Fibroblast of villous mesenchyme (primary cell): ENCODE measurements around the gene PKD1. TPM values are rescaled to one million over a fixed set of nuclear protein-coding genes. Genes with fewer than 3 reads are reported as not detected.
A peak's percentile ranks its signal among the peaks of the same experiment; 100 is the strongest.
"Not testable (repeated sequence)": the region's sequence is repeated elsewhere in the genome, so short reads cannot be mapped to it uniquely, and the experiment has no call there.

Source experiments
- DNase-seq: peaks from one replicate; pipeline ENCODE4 v3.0.0-alpha.2; 2010; ENCODE audit warnings: low read depth
- H3K4me3 ChIP-seq: 2 replicates; pipeline ENCODE4 v1.5.1; 2011; ENCODE audit warnings: low read depth, mild to moderate bottlenecking, low read length
- total RNA-seq: library from RNA; depleted of rRNA; stranded (reverse); fragments of >200 nt; gene quantifications from 2 replicates; pipeline ENCODE4 v1.2.3, GENCODE V29; 2012
- TF ChIP-seq, protein P1 (sequence below): IDR thresholded peaks from 2 replicates; pipeline ENCODE4 v1.5.1; 2012; ENCODE audit warnings: low read depth, mild to moderate bottlenecking, low read length; ENCODE audit not compliant: insufficient read depth

The PKD1 gene
- total RNA-seq, 1 donor: 139 TPM

DNA sequence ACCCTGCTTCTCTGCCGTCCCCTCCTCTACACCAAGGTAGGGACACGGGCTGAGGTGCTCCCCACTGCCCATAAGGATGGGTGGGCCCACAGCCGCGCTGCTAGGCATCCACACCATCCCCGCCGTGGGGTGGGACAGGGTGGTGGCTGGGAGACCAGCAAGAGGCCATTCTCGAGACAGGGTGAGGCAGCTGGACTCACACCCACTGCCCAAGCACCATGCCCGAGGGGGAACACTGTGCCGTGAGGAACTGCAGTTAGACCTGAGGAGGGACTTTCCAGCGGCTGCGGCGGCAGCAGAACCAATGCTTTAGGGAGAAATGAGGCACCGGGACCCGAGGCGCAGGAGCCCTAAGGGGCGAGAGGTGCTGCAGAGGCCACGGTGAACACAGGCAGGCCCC, 13.3 kb downstream of the PKD1 start:
- no peak for DNase-seq
- no peak overlapping the region for H3K4me3 ChIP-seq
- TF ChIP-seq, protein P1, sequence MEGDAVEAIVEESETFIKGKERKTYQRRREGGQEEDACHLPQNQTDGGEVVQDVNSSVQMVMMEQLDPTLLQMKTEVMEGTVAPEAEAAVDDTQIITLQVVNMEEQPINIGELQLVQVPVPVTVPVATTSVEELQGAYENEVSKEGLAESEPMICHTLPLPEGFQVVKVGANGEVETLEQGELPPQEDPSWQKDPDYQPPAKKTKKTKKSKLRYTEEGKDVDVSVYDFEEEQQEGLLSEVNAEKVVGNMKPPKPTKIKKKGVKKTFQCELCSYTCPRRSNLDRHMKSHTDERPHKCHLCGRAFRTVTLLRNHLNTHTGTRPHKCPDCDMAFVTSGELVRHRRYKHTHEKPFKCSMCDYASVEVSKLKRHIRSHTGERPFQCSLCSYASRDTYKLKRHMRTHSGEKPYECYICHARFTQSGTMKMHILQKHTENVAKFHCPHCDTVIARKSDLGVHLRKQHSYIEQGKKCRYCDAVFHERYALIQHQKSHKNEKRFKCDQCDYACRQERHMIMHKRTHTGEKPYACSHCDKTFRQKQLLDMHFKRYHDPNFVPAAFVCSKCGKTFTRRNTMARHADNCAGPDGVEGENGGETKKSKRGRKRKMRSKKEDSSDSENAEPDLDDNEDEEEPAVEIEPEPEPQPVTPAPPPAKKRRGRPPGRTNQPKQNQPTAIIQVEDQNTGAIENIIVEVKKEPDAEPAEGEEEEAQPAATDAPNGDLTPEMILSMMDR: no peak

DNA sequence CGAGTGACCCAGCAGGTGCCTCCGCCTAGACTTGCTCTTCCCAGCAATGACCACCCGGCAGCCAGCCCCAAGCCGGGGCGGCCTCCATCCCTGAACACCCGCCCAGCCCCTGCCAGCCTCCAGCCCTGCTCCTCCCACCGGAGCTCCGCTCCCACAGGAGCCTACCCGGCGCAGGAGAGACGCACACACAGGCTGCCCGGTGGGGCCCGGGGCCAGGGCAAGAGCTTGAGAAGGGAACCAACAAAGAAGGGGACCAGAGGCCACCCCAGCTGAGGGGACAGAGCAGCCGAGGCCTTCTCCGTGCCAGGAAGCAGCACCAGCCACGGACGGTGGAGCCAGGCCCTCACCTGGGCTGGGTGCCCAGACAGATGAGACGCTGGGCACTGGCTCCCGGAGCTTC, 13.8 kb downstream of the PKD1 start:
- DNase-seq: no peak
- TF ChIP-seq, protein P1: no peak
- no peak overlapping the region for H3K4me3 ChIP-seq

DNA sequence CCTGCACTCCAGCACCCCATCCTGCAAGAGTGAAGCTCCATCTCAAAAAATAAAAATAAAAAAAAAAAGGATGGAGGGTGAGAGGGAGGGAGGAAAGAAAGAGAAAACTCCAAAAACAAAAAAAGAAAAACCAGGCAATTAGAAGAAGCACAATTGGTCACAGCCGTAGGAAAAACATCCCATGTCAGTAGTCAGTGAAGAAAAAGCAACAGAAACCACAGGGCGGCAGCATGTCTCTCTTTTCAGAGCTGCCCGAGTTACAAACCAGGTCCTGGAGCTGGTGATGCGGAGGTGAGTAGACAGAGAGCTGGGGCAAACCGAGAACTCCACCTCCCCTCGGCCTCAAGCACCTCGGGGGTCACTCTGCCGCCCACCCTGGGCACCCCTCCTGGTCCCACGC, 14.4 kb downstream of the PKD1 start:
- DNase-seq: peak; percentile 62
- TF ChIP-seq, protein P1: peak; percentile 57
- not testable (repeated sequence) for H3K4me3 ChIP-seq

DNA sequence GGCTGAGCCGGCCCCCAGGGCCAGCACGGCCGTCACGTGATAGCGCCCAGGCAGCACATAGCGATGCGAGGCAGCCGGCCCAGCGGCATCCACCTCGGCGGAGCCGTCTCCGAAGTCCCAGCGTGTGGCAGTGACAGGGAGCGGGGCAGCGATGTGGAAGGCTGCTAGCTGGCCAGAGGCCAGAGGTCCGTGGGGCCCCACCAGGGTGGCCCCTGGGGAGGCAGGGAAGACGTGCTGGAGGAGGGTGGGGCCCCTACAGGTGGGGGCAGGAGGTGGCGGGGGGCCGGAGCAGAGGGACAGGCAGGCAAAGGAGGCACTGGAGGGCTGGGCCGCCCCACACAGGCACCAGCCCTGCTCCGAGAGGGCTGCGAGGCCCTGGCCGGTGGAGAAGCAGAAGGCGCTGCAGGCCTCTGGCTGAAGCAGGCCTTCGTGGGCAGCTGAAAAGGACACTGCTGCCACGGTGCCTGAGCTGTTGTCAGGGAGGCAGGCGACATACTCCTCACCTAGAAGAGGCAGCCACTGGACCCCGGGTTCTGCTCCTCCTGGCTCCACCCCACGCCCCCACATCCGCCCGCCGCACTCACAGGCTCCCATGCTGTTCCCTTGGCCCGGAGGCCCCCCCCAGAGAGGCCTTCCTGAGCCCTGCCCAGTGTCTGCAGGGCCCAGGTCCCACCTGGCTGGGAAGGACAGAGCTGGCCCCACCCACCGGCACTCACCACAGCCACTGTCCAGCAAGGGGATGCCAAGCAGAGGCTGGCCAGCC, 17.6 kb downstream of the PKD1 start:
- DNase-seq, H3K4me3 ChIP-seq: not testable (repeated sequence)

DNA sequence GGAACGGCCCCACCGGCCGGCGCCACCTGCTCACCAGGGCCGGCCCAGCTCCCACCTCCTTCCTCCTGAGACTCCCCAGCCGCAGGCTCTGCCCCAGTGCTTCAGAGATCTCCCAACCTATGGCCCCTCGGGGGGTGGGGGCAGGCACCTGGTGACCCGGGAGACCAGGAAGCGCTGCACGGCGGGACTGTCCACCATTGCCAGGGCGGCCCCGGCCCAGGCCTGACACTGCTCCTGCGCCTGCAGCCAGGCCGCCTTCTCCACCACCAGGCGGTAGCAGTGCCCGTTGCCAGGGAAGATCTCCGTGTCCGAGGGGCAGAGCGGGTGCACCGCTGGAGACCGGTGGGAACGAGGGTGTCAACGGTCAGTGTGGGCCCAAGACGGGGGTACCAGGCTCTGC, 18.4 kb downstream of the PKD1 start:
- DNase-seq, H3K4me3 ChIP-seq: not testable (repeated sequence)

DNA sequence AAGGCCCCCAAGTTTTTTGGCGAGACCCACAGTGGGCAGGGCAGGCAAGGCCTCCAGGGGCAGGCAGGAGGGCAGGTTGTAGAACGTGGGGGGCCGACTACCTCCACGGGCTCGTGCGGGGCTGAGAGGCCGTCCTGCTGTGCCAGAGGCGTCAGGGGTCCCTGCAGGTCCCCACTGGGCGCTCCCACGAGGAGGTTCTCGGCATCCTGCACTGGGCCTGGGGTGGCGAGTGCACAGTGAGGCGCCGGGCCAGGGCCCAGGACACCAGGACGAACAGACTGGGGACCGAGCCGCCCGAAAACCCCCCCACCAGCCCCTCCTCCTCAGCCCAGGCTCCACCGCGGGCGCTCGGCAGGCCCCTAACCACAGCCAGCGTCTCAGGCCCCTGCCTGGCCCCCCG, 19.3 kb downstream of the PKD1 start:
- DNase-seq, H3K4me3 ChIP-seq: not testable (repeated sequence)

DNA sequence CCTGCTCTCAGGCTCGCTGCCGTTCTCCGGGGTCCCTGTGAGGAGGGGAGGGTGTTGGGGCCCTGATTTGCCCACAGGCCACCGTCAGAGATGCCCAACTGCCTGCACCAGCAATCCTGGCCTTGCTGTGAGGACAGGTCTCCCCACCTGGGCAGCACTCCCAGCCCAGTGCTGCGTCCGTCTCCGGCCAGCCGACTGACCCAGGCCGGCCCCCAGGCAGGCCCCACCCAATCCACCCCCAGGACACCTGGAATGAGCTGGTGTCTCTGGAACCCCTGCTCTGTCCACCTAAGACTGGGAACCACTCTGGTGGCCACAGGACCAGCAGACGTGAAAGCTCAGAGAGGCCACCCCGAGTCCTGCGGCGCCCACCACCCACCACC, 20.1 kb downstream of the PKD1 start:
- H3K4me3 ChIP-seq: no peak overlapping the region
- no peak for DNase-seq
- TF ChIP-seq, protein P1: no peak

DNA sequence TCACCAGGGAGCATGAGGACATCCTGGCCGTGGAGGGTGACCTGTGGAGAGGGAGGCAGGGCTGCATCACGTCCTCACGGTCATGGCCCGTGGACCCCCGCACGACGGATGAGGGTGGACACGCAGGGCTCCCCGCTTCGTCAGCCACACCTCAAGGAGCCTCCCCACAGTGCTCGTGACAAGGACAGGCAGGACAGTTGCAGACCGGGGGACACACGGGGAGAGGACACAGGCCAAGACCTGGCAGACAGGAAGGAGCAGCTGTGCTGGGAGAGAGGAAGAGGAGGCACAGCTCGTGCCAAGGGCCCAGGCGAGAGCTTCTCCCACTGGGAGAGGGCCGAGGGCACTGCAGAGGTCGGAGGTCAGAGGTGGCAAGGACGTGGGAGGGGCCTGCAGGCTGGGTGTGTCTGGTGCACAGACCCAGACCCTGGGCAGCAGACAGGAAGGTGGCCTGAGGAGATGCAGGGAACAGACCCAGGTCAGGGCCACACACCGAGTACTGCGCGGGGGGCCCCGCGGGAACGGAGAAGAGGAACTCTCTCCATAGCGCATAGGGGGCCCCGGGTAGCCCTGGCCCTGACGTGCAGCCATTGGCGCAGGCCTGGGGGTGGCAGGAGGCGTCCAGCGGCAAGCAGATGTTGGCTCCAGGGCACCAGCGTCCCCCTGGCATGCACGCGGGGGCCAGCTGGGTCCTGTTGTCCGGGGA, 20.7 kb downstream of the PKD1 start:
- DNase-seq: not testable (repeated sequence)

DNA sequence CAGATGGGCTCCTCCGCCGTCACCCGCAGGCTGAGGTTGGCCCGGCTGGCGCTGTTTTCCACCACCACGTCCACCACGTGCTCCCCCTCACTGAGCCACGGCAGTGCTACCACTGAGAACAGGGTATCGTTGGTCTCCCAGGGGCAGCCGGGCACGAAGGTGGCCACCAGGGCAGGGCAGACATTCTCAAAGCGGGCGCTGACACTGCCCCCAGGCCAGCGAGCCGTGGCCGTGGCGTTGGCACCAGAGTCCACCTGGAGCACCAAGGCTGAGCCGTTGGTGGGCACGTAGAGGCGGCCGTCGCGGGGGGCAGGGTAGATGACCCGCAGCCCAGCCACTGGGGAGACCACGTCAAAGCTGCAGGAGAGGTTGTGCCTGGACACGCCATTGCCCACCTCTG, 21.5 kb downstream of the PKD1 start:
- not testable (repeated sequence) for DNase-seq

More for the DNA sequence above, 20.7 kb downstream of the PKD1 start:
- H3K4me3 ChIP-seq: not testable (repeated sequence)

DNA sequence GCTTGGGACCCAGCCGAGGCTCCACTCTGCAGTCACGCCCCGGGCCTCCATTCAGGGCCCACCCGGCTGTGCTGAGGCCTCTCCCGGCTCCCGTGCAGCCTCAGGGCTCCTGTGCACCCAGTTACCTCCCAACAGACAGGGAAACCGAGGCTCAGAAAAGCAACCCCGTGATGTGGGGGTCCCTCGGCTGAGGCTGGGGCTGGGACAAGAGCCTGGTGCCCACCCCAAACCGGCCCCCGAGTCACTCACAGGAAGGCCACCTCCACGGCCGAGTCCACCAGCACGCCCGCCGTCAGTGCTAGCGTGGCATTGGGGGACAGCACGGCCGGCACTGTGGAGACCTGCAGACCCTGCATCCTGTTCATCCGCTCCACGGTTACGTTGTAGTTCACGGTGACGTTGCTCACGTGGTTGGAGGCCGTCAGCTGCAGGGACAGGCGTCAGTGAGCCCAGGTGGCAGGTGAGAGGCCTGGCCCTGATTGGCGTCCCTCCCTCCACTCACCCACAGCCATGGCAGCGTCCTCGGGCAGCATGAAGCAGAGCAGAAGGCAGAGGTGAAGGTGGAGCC, 23.1 kb downstream of the PKD1 start:
- H3K4me3 ChIP-seq, DNase-seq: not testable (repeated sequence)

More for the DNA sequence above, 21.5 kb downstream of the PKD1 start:
- not testable (repeated sequence) for H3K4me3 ChIP-seq

DNA sequence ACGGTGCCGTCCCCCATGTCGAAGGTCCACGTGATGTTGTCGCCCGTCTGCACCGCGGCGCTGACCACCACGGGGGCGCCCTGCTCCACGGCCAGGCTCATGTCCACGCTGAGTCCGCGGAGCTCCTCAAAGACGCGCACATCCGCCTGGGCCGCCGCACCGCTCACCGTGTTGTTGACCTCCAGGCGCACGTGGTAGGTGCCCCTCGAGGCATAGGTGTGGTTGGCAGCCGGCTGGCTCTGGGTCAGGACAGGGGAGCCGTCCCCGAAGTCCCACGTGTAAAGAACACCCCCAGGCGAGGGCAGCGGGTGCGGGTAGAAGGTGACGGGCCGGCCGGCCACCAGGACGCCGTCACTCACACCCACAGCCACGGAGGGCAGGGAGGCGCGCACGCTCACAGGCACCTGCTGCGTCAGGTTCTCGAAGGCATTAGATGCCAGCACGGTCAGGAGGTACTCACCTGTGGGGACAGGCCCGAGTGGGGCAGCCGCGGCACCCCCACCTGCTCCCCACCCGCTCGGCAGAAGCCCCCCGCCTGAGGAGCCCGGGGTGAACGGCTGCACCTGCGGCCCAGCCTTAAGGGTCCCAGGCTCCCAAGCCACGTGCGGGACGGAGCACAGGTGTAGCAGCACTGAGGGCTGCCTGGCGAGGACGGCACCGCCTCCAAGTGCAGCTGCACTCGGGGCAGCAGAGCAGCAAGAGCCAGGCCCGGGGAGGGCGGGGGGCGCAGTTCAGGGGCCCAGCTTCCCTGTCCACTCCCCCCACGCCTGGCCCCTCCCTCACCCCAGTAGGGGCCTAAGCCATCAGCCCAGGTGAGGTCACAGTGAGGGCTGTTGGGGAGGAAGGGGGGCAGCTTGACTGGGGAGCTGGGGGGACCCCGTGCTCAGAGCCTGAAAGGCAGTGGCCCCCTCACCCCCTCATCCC, 24.0 kb downstream of the PKD1 start:
- not testable (repeated sequence) for DNase-seq, H3K4me3 ChIP-seq

DNA sequence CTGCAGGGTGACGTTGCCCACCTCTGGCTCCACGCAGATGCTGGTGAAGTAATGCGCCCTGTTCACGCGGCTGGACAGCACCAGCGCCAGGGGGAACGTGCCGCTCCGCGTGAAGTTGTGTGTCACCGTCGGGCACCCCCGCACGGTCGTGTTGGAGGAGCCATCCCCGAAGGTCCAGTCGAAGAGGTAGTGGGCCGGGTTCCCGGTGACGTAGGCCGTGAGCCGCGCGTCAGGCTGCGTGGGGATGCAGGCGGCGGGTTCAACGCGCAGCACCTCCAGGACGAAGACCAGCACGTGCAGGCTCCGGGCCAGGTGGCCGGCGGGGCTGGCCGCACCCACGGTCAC, 24.7 kb downstream of the PKD1 start:
- not testable (repeated sequence) for DNase-seq, H3K4me3 ChIP-seq
